T-cell (primary cell): ENCODE results near the gene GYPC. TPM values are rescaled to one million over a fixed set of nuclear protein-coding genes. Genes with fewer than 3 reads are reported as not detected.

Source experiments
- ATAC-seq, 4 experiments: fragments of 200-7000 bp in 3 of 4; fragments of 150-1000 bp in 1 of 4; cut with Tn5 transposase; replicated peaks in 1 of 4; 1 replicate in 3 of 4; 2 replicates in 1 of 4; pipeline ENCODE4 v1.10.0; 2021; ENCODE audit warnings: moderate library complexity in 3 of 4, mild to moderate bottlenecking in 2 of 4, moderate number of reproducible peaks in 1 of 4
- CTCF ChIA-PET, 2 donors: fragments of 300-600 bp; sonication (Branson Sonifier 250); formaldehyde crosslinking; loops; one replicate each; lab custom pipeline; 2022; ENCODE audit warnings: antibody characterized with exemption in 2 of 2; lab: Charles Lee
- POLR2A ChIA-PET, 2 donors: fragments of 300-600 bp; sonication (Branson Sonifier 250); formaldehyde crosslinking; loops; one replicate each; lab custom pipeline; 2022; ENCODE audit warnings: antibody characterized with exemption in 2 of 2; lab: Charles Lee
- DNase-seq, 35 experiments: peaks; one replicate each; pipeline versions ENCODE4 v3.0.0 to v3.0.0-alpha.2; 2013 to 2023
- H3K27ac ChIP-seq: one replicate; pipeline ENCODE4 v1.5.1; 2013; ENCODE audit warnings: low read length
- H3K27me3 ChIP-seq, 2 experiments: replicated peaks in 1 of 2; 1 replicate in 1 of 2; 2 replicates in 1 of 2; pipeline versions ENCODE4 v1.6.1 to v1.7.0; 2013; ENCODE audit warnings: low read length in 1 of 2, mixed read lengths in 1 of 2; ENCODE audit not compliant: control insufficient read depth in 2 of 2, insufficient read depth in 2 of 2; ENCODE audit errors: extremely low read depth in 1 of 2
- H3K36me3 ChIP-seq, 2 donors: 1 replicate in 1 of 2; 2 replicates in 1 of 2; pipeline versions ENCODE4 v1.6.1 to v1.7.0; 2013; ENCODE audit warnings: low read length in 1 of 2; ENCODE audit not compliant: control insufficient read depth in 2 of 2, insufficient read depth in 1 of 2; ENCODE audit errors: extremely low read depth in 1 of 2
- H3K4me1 ChIP-seq, 2 experiments: 1 replicate in 1 of 2; 2 replicates in 1 of 2; pipeline versions ENCODE4 v1.6.1 to v1.7.0; 2013; ENCODE audit warnings: low read length in 2 of 2, mixed read lengths in 1 of 2; ENCODE audit not compliant: insufficient read depth in 2 of 2, control insufficient read depth in 1 of 2; ENCODE audit errors: extremely low read depth in 1 of 2
- H3K4me3 ChIP-seq, 2 donors: 1 replicate in 1 of 2; 2 replicates in 1 of 2; pipeline versions ENCODE4 v1.5.1 to v1.7.0; 2013; ENCODE audit warnings: mild to moderate bottlenecking in 2 of 2, low read length in 1 of 2, moderate library complexity in 1 of 2; ENCODE audit not compliant: control insufficient read depth in 1 of 2; ENCODE audit errors: extremely low read depth in 1 of 2
- H3K9me3 ChIP-seq: 2 replicates; pipeline ENCODE4 v1.7.0; 2013
- H3K27ac Mint-ChIP-seq, 2 donors: one replicate each; pipeline ENCODE4 v1.8.0; 2020 to 2021; ENCODE audit warnings: mild to moderate bottlenecking in 2 of 2, mixed read lengths in 2 of 2
- H3K27me3 Mint-ChIP-seq, 2 donors: one replicate each; pipeline ENCODE4 v1.8.0; 2021 to 2022; ENCODE audit warnings: mixed read lengths in 2 of 2
- H3K36me3 Mint-ChIP-seq: one replicate; pipeline ENCODE4 v1.8.0; 2021; ENCODE audit warnings: mixed read lengths
- H3K4me1 Mint-ChIP-seq, 3 donors: one replicate each; pipeline ENCODE4 v1.8.0; 2020 to 2022; ENCODE audit warnings: mixed read lengths in 3 of 3, mild to moderate bottlenecking in 1 of 3
- H3K4me3 Mint-ChIP-seq, 3 donors: one replicate each; pipeline ENCODE4 v1.8.0; 2020 to 2022; ENCODE audit warnings: mild to moderate bottlenecking in 3 of 3, mixed read lengths in 3 of 3, moderate library complexity in 3 of 3
- H3K9me3 Mint-ChIP-seq, 3 donors: one replicate each; pipeline ENCODE4 v1.8.0; 2020 to 2022; ENCODE audit warnings: mixed read lengths in 3 of 3
- WGBS: methylation state at CpG from one replicate; pipeline ENCODE4 v1.1.5; 2013; ENCODE audit warnings: missing lambda C conversion rate; ENCODE audit not compliant: insufficient coverage; 5-methylcytosine and 5-hydroxymethylcytosine counted together
- total RNA-seq, 35 experiments: library from RNA in 6 of 35; stranded (reverse) in 6 of 35; fragments of 120-200 nt in 1 of 35; gene quantifications; one replicate each; pipeline versions ENCODE4 v1.2.1 to v1.2.4 and lab custom pipeline; 2013 to 2026

The GYPC gene, protein sequence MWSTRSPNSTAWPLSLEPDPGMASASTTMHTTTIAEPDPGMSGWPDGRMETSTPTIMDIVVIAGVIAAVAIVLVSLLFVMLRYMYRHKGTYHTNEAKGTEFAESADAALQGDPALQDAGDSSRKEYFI
- total RNA-seq (100 to 1,000 TPM; 109 to 137 (median 116) TPM), total RNA-seq (lab: John Stamatoyannopoulos, UW) (31.3 to 128 (median 89.1) reads per million in 29 experiments)
- total RNA-seq (2013), result 145 TPM

DNA sequence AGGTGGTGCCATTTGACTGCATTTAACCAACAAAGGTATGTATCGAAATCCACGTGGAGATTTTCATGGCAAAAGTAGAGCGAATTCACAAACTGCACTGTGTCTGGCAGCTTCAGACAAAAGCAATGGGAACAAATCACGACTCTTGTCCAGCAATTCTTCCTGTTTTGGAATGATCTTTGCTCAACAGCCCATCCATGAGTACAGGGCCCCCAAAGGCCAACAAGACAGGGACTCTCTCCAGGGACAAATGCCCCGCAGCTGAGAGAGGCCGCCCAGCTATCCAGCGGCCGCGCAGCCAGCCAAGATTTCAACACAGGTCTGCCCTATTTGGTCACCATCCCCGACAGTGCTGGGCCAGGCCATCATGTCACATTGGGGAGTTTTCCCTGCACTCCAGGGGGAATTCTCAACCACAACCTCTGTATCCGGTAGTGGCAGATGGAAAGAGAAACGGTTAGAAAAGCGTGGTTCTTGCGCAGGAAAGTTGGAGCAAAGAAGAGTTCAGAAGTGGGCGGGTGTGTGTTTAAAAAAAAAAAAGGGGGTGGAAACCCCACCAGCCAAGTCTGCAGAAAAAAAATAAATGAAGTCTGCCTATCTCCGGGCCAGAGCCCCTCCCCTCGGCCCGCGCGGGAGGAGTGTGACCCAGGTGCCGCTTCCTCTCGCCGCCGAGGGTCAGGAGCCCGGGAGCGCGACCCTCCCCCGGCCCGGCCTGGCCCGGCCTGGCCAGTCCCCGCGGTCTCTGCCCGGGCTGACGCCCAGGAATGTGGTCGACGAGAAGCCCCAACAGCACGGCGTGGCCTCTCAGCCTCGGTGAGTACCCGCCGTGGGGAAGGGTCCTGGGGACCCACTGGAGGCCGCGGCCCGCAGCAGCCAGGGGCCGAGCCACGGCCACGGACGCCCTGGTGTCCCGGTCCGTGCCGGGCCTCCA, at the start of gene GYPC:
Gene GYPC, plus strand, starts transcription at position 659 of the 931 bp plus-strand sequence. Its CDS starts 106 bp downstream, at position 765.
- H3K27ac ChIP-seq, result peak within 1 kb of the TSS; percentile 89
- ATAC-seq (peak; percentile 30 to 45 (median 34)), DNase-seq (peak in 30 of 35 experiments; percentile 24 to 70 (median 44))
- 14% methylated on average over 49 of the region's 51 CpGs for WGBS
- CTCF ChIA-PET, result interaction anchor here in 1 of 2 donors (0.6 kb wide), 1 partner anchor 197 kb away, joined by 3 read pairs; no protein-coding TSS in a partner anchor
- Mint-ChIP-seq H3K27me3 (no peaks in the 10 kb centered on the region), H3K4me1 (peaks cover 50 to 53% (median 52%) of the 10 kb centered on the region in 3 donors), H3K4me3 (peak within 1 kb of the TSS; percentile 96 to 100 (median 99)), H3K27ac (peak within 1 kb of the TSS; percentile 98 to 99), H3K9me3 (peaks cover 0 to 3% (median 2%) of the 10 kb centered on the region in 3 donors), H3K36me3 (peaks cover under 1% of the 10 kb centered on the region)
- POLR2A ChIA-PET, result no interaction called here
- peak within 1 kb of the TSS; percentile 88 to 97 for H3K4me3 ChIP-seq
- H3K36me3 ChIP-seq, result peaks cover 0 to 3% of the 10 kb centered on the region in 2 donors
- peaks cover 26 to 46% of the 10 kb centered on the region in 2 experiments for H3K4me1 ChIP-seq
- no peaks in the 10 kb centered on the region for H3K9me3 ChIP-seq
- no peaks in the 10 kb centered on the region for H3K27me3 ChIP-seq

DNA sequence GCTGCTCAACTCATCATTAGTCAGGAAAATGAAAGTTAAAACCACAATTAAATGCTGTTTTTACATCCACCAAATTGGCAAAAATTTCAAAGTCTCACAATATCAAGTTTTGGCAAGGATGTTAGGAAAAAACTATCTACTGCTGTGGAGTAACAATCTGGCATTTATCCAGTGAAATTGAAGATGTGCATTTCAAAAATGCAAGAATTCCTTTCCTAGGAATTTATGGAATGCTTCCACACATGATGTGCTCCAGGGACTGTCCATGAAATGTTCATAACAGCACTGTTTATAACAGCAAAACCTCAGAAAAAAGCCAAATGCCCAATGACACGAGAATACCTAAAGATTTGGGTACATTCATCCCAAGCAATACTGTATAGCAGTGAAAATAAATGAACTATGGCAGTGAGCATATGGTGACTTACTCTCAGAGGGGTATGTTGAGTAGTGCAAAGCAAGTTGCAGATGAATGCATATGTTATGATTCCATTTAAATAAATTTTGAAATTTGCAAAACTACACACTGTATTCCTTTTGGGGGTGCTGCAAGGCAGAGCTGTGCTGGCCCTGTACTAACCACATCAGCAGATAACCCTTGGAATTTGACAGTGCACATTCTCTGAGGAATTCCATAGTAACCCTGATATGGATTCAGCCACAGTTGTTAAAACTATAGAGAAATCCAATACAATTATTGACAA, 41.3 kb upstream of the GYPC start:
- WGBS, result no CpG with 5 or more reads among the region's 1 CpG
- H3K9me3 ChIP-seq, result no peaks in the 10 kb centered on the region
- ChIA-PET POLR2A (no interaction called here), CTCF (interaction anchor here in 1 of 2 donors (0.7 kb wide), 1 partner anchor 87 kb away, joined by 5 read pairs; no protein-coding TSS in a partner anchor)
- Mint-ChIP-seq H3K27me3 (no peaks in the 10 kb centered on the region), H3K4me3 (no peak overlapping the region), H3K4me1 (no peaks in the 10 kb centered on the region), H3K36me3 (no peaks in the 10 kb centered on the region), H3K9me3 (no peaks in the 10 kb centered on the region), H3K27ac (no peak overlapping the region)
- DNase-seq (no peak), ATAC-seq (no peak)
- H3K36me3 ChIP-seq, result no peaks in the 10 kb centered on the region
- no peak overlapping the region for H3K27ac ChIP-seq
- H3K27me3 ChIP-seq, result no peaks in the 10 kb centered on the region
- H3K4me1 ChIP-seq, result no peaks in the 10 kb centered on the region
- no peak overlapping the region for H3K4me3 ChIP-seq

DNA sequence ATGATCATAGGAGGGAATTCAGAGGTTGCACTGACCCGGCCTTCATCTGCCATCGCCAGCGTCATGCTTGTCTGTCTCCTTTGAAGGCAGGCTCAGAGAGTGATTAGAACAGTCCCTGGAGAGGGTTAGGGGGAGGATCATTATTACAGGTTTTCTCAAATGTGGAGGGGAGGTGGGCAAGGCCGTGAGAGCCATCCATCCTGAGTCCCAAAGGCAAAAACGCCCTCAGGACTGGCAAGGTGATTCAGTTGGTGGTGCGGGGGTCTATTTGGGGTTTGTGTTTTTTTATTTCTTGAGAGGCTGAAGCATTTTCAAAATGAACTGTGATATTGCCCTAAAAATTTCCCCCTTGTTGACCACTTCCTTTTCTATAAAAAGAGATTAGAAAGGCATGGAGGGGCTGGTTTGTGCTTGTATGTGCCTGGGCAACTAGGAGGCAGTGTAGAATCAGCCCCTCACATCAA, 39.3 kb upstream of the GYPC start:
- ATAC-seq, result no peak
- no peaks in the 10 kb centered on the region for H3K4me1 Mint-ChIP-seq
- H3K4me1 ChIP-seq, result no peaks in the 10 kb centered on the region
- H3K4me3 ChIP-seq, result no peak overlapping the region
- CTCF ChIA-PET, result interaction anchor here in 1 of 2 donors (0.8 kb wide), 1 partner anchor 12 kb away, joined by 3 read pairs; no protein-coding TSS in a partner anchor
- no peaks in the 10 kb centered on the region for H3K9me3 Mint-ChIP-seq
- no peaks in the 10 kb centered on the region for H3K36me3 ChIP-seq
- no peaks in the 10 kb centered on the region for H3K9me3 ChIP-seq
- no peak overlapping the region for H3K4me3 Mint-ChIP-seq
- no peaks in the 10 kb centered on the region for H3K27me3 Mint-ChIP-seq
- H3K36me3 Mint-ChIP-seq, result no peaks in the 10 kb centered on the region
- H3K27ac Mint-ChIP-seq, result no peak overlapping the region
- DNase-seq, result no peak
- no peak overlapping the region for H3K27ac ChIP-seq
- 78% methylated on average over 6 of the region's 6 CpGs for WGBS
- POLR2A ChIA-PET, result no interaction called here
- peaks cover 0 to 3% of the 10 kb centered on the region in 2 experiments for H3K27me3 ChIP-seq

DNA sequence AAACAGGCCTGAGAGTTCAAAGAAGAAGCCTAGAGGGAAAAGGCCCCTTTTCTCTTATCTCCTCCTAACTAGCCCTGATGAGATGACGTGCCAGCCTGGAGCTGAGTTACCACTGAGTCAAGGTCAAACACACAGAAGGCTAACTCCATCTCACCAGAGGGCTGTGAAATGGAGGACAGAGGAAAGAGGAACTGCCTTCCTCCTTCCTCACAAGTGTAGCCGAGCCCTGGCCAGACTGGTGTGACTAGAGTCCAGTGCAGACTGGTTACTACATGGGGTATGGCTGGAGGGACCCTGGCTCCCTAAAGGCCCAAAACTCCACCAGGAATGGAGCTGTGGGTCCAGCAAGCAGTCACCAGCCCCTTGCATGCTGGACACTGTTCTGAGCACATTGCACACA, 35.7 kb upstream of the GYPC start:
- Mint-ChIP-seq H3K4me1 (no peaks in the 10 kb centered on the region), H3K27me3 (no peaks in the 10 kb centered on the region), H3K4me3 (no peak overlapping the region), H3K27ac (no peak overlapping the region), H3K36me3 (no peaks in the 10 kb centered on the region), H3K9me3 (no peaks in the 10 kb centered on the region)
- H3K27me3 ChIP-seq, result peaks cover 0 to 3% of the 10 kb centered on the region in 2 experiments
- WGBS, result no CpG with 5 or more reads among the region's 2 CpGs
- ATAC-seq (no peak), DNase-seq (no peak)
- H3K36me3 ChIP-seq, result no peaks in the 10 kb centered on the region
- ChIA-PET CTCF (no interaction called here), POLR2A (no interaction called here)
- no peaks in the 10 kb centered on the region for H3K4me1 ChIP-seq
- no peaks in the 10 kb centered on the region for H3K9me3 ChIP-seq
- H3K27ac ChIP-seq, result no peak overlapping the region
- no peak overlapping the region for H3K4me3 ChIP-seq

DNA sequence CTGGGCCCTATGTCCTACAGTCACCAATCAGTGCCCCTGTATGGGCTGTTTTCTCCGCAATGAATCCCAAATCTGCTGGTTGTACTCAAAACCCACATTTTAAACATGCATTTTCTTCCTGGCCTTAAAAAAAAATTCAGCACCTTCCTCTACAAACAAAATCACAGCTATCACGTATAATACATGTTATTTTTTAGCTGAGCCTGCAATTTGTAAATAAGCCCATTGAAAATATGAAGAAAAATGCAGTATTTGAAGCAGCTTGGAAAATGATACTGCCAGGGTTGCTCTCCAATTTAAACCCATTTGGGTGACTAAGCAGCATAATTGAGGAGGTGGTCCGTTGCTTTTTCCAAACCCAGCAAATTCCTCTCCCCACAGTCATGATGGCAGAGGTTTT, 33.0 kb upstream of the GYPC start:
- no peak for ATAC-seq
- Mint-ChIP-seq H3K4me1 (no peaks in the 10 kb centered on the region), H3K27me3 (peaks cover 3 to 6% of the 10 kb centered on the region in 2 donors), H3K36me3 (no peaks in the 10 kb centered on the region), H3K27ac (no peak overlapping the region), H3K9me3 (no peaks in the 10 kb centered on the region), H3K4me3 (no peak overlapping the region)
- H3K27ac ChIP-seq, result no peak overlapping the region
- no peaks in the 10 kb centered on the region for H3K36me3 ChIP-seq
- no peaks in the 10 kb centered on the region for H3K4me1 ChIP-seq
- no peaks in the 10 kb centered on the region for H3K9me3 ChIP-seq
- peaks cover 0 to 3% of the 10 kb centered on the region in 2 experiments for H3K27me3 ChIP-seq
- ChIA-PET POLR2A (no interaction called here), CTCF (no interaction called here)
- DNase-seq, result no peak
- H3K4me3 ChIP-seq, result no peak overlapping the region
- WGBS, result no CpG with 5 or more reads among the region's 3 CpGs

DNA sequence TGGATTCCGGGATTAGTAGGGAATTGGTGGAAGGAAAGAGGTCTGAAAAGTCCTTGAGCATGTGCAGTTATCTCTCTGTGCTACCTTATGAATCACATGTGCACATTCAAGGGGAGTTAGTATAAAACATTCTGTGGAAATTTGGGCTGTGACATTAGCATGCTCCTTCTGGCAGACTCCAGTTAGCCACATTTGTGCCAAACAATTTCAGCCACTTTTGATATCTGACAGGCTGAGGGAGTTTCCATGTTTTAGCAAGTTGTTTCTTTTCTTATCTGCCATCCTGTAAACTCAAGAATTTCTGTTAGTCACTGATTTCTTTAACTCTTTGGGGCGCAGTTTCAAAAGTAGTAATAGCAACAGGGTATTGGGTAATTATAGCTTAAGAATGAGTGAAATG, 28.3 kb upstream of the GYPC start:
- no peaks in the 10 kb centered on the region for H3K4me1 Mint-ChIP-seq
- H3K27me3 ChIP-seq, result no peaks in the 10 kb centered on the region
- H3K27me3 Mint-ChIP-seq, result peaks cover 3 to 9% of the 10 kb centered on the region in 2 donors
- H3K4me1 ChIP-seq, result no peaks in the 10 kb centered on the region
- POLR2A ChIA-PET, result no interaction called here
- no peaks in the 10 kb centered on the region for H3K36me3 ChIP-seq
- H3K9me3 ChIP-seq, result no peaks in the 10 kb centered on the region
- DNase-seq (no peak), ATAC-seq (no peak)
- no peak overlapping the region for H3K27ac Mint-ChIP-seq
- 90% methylated on average over 2 of the region's 2 CpGs for WGBS
- H3K27ac ChIP-seq, result no peak overlapping the region
- H3K4me3 Mint-ChIP-seq, result no peak overlapping the region
- no peaks in the 10 kb centered on the region for H3K36me3 Mint-ChIP-seq
- CTCF ChIA-PET, result interaction anchor here in 1 of 2 donors (1.0 kb wide), 2 partner anchors 12 to 149 kb away, joined by 3 read pairs; no protein-coding TSS in a partner anchor
- no peak overlapping the region for H3K4me3 ChIP-seq
- no peaks in the 10 kb centered on the region for H3K9me3 Mint-ChIP-seq
